Erythroblast (primary cell): ENCODE results near the gene CCDC81.

Experiments used
- GATA1 ChIP-seq: IDR thresholded peaks from 2 replicates; pipeline ENCODE4 v1.6.1; 2011; ENCODE audit warnings: low read depth, mild to moderate bottlenecking, control low read depth, low read length, moderate library complexity
- POLR2A ChIP-seq: IDR thresholded peaks from 2 replicates; pipeline ENCODE4 v1.6.1; 2011; ENCODE audit warnings: mild to moderate bottlenecking, low read length

GRCh38 chr11:86461892-86462291 is 87.2 kb downstream of the CCDC81 start:
- no peak for TF ChIP-seq POLR2A
- TF ChIP-seq GATA1, result no peak
